BJ (cell line): ENCODE measurements around the gene ZNF682. TPM values are rescaled to one million over a fixed set of nuclear protein-coding genes. Genes with fewer than 3 reads are reported as not detected.
"Not testable (repeated sequence)": the region's sequence is repeated elsewhere in the genome, so short reads cannot be mapped to it uniquely, and the experiment has no call there.

Experiments used
- CTCF ChIA-PET: fragments of 350-600 bp; formaldehyde crosslinking; extraction: SDS; loops from one replicate; lab custom pipeline; 2021; ENCODE audit warnings: antibody characterized with exemption, inconsistent platforms; lab: Yijun Ruan, JAX
- POLR2A ChIA-PET: fragments of 300-600 bp; sonication (Branson Sonifier 250); formaldehyde crosslinking; extraction: SDS; loops from one replicate; lab custom pipeline; 2021; ENCODE audit warnings: antibody characterized with exemption; lab: Charles Lee
- DNase-seq: peaks from one replicate; pipeline ENCODE4 v3.0.0-alpha.2; 2011; ENCODE audit warnings: low read depth
- H3K27me3 ChIP-seq: 2 replicates; pipeline ENCODE4 v1.6.0; 2011; ENCODE audit warnings: low read length; ENCODE audit not compliant: control insufficient read depth, insufficient read depth
- H3K36me3 ChIP-seq: 2 replicates; pipeline ENCODE4 v1.5.1; 2011; ENCODE audit warnings: low read length; ENCODE audit not compliant: control insufficient read depth, insufficient read depth
- H3K4me3 ChIP-seq: 2 replicates; pipeline ENCODE4 v1.5.1; 2011; ENCODE audit warnings: low read depth, mild to moderate bottlenecking, control low read depth, low read length
- polyA plus RNA-seq: library from polyadenylated mRNA; depleted of rRNA; stranded (reverse); fragments of >200 nt; gene quantifications from 2 replicates; pipeline ENCODE4 v1.2.3, GENCODE V29; 2011
- TF ChIP-seq, protein P1 (sequence below): IDR thresholded peaks from 2 replicates; pipeline ENCODE4 v1.5.1; 2011; ENCODE audit warnings: low read depth, mild to moderate bottlenecking, control low read depth, inconsistent platforms, low read length, moderate library complexity; ENCODE audit not compliant: insufficient read depth

Gene ZNF682
- polyA plus RNA-seq, 1 experiment, result 0.70 TPM

- POLR2A ChIA-PET, result no interaction called here
Observed at GRCh38 chr19:20035935-20036334, 3.4 kb downstream of the ZNF682 start.

GRCh38 chr19:20028611-20029010, 10.7 kb downstream of the ZNF682 start:
- no peak for DNase-seq
- no peaks in the 10 kb centered on the region for H3K27me3 ChIP-seq
- TF ChIP-seq, protein P1, sequence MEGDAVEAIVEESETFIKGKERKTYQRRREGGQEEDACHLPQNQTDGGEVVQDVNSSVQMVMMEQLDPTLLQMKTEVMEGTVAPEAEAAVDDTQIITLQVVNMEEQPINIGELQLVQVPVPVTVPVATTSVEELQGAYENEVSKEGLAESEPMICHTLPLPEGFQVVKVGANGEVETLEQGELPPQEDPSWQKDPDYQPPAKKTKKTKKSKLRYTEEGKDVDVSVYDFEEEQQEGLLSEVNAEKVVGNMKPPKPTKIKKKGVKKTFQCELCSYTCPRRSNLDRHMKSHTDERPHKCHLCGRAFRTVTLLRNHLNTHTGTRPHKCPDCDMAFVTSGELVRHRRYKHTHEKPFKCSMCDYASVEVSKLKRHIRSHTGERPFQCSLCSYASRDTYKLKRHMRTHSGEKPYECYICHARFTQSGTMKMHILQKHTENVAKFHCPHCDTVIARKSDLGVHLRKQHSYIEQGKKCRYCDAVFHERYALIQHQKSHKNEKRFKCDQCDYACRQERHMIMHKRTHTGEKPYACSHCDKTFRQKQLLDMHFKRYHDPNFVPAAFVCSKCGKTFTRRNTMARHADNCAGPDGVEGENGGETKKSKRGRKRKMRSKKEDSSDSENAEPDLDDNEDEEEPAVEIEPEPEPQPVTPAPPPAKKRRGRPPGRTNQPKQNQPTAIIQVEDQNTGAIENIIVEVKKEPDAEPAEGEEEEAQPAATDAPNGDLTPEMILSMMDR, result no peak
- CTCF ChIA-PET, result no interaction called here
- no peak overlapping the region for H3K4me3 ChIP-seq
- POLR2A ChIA-PET, result no interaction called here
- no peaks in the 10 kb centered on the region for H3K36me3 ChIP-seq

More at GRCh38 chr19:20035935-20036334, 3.4 kb downstream of the ZNF682 start:
- Histone ChIP-seq H3K4me3 (no peak overlapping the region), H3K27me3 (no peaks in the 10 kb centered on the region), H3K36me3 (no peaks in the 10 kb centered on the region)
- CTCF ChIA-PET, result interaction anchor here (0.5 kb wide), 1 partner anchor 1064 kb away, joined by 3 read pairs; no protein-coding TSS in a partner anchor
- DNase-seq, result no peak
- TF ChIP-seq, protein P1, result no peak

DNA sequence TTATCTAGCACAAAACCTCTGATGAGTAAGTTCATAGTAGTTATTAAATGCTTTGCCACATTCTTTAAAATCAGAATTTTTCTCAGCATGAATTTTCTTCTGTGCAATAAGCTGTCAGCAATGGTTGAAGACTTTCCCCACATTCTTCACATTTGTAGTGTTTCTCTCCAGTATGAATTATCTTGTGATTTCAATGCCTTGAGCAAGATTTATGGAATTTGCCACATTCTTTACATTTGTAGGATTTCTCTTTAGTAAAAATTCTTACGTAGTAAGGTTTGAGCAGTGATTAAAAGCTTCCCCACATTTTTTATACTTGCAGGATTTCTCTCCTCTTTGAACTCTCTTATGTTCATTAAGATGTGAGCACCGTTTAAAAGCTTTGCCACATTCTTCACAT, 33.6 kb downstream of the ZNF682 start:
- TF ChIP-seq, protein P1, result no peak
- Histone ChIP-seq H3K27me3 (no peaks in the 10 kb centered on the region), H3K36me3 (no peaks in the 10 kb centered on the region; the same call in 1 of the 2 replicates), H3K4me3 (no peak overlapping the region)
- POLR2A ChIA-PET, result no interaction called here
- DNase-seq, result no peak
- CTCF ChIA-PET, result no interaction called here

- TF ChIP-seq, protein P1, result peak; percentile 35
- no peak overlapping the region for H3K4me3 ChIP-seq
- no peaks in the 10 kb centered on the region for H3K27me3 ChIP-seq
- CTCF ChIA-PET, result interaction anchor here (0.5 to 2.0 kb wide), 6 partner anchors 10 to 1023 kb away, joined by 3 to 6 read pairs (median 3); partner anchors contain the start of genes ZNF430 and ZNF682
- POLR2A ChIA-PET, result no interaction called here
- H3K36me3 ChIP-seq, result no peaks in the 10 kb centered on the region
- DNase-seq, result no peak
Observed at GRCh38 chr19:19997656-19998268, 41.5 kb downstream of the ZNF682 start.

- Histone ChIP-seq H3K4me3 (no peak overlapping the region), H3K36me3 (no peaks in the 10 kb centered on the region), H3K27me3 (no peaks in the 10 kb centered on the region)
- TF ChIP-seq, protein P1, result no peak
- ChIA-PET CTCF (no interaction called here), POLR2A (no interaction called here)
- DNase-seq, result no peak
Observed at GRCh38 chr19:19966862-19967261, 72.4 kb downstream of the ZNF682 start.

DNA sequence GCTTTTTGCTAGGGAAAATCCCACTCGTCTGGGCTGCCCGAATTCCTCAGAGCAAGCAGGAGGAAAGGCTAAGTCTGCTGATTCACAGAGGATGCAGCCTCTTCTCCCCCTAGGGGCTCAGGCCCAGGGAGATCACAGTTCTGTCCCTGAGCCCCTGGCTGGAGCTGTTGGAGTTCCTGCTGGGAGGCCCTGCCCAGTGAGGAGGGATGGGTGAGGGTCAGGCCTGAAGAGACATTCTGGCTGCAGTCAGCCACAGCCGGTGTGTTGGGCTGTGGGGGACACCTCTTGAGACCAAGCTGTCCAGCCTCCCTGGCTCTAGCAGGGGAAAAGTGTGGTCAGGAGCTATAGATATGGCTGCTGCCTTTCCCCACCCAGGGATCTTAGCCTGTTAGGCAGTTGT, 73.2 kb downstream of the ZNF682 start:
- H3K36me3 ChIP-seq, H3K27me3 ChIP-seq, H3K4me3 ChIP-seq, CTCF ChIA-PET, DNase-seq, POLR2A ChIA-PET: not testable (repeated sequence)
